NCI-H1930 (cell line): ENCODE data around the gene HOXD10.
A peak's percentile ranks its signal among the peaks of the same experiment; 100 is the strongest.

Experiments used
- DNase-seq, 2 experiments: peaks; one replicate each; lab custom pipeline; 2025; lab: John Stamatoyannopoulos, UW

HOXD10 gene

DNA sequence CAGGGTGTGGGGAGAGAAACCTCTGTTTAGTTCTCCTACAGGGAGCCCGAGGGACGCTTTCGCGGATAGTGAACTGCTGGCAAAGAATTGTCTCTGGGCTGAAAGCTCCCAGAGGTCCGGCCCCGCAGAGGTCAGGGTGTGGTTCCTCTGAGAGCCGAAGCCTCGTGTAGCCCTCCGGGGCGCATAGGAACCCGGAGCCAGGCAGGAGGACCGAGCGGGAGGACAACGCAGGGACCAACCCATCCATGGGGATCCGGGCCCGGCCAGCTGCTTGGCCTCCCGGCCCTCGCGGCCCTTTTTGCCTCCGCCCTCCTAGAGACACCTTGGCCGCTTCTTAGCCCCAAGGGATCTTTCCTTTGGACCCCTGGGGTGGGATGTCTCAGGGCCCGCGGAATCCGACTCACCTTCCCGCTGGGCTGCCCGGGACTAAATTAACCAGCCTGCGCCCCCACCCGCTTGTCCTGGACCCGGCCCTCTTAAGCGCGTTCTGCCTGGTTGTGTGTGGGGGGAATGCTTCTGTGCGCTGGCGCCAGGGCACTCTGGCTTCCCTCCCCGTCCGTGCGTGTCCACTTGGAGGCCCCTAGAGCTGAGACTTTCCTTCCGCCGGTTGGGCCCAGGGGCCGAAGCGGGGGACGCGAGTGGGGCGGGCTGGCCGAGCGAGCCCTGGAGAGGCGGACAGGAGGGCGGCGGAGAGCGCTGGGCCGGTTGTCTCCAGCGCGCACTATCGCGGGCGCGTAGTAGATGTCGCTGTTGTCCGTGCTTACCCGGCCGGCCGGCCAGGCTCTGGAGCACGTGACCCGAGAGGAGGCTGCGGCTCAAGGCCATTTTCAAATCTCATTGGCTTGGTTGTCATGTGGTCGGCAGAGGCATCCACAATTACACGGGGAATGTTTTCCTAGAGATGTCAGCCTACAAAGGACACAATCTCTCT, at the start of gene HOXD10:
Gene HOXD10 (plus strand): TSS at position 896 of the 931 bp plus-strand sequence. CDS start 56 bp downstream, outside the sequence.
- DNase-seq, result peak; percentile 77 to 85

DNA sequence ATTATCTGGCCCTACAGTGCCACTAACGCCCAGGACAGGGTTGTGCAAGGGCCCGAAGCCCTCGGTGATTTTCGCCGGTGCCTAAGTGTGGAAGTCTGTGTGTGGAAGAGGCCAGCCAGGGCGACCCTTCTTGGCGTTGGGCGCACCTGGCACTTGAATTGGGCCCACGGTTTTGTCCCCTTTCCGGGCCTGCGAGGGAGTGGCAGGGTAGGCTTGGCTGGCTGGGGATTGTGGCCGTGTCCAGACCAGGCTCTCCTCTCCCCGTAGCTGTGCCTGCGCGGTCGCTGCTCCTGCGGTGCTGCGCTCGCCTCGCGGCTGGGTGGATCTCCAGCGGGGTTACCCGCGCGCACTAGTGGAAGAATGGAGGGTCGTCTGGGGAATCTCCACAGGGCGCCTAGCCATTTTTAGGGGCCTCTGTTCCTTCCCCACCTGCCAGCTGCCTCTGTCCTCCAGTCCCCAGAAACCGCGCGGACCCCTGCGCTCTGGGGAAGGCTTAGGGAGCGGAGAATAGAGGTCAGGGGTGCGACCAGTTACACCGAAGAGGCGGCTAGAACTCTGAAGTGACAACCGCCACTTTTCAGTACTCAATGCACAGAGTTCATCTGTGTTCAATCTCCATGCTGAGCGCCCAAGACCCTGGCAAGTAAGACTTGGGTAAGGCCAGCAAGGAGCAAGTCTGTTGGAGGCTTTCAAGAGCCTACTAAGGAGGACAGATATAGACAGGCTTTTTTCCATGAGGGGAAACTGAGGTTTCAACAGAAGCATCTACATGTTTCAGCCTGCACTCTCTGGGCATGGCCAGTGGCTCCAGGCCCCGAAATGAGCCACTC, 48.8 kb upstream of the HOXD10 start:
- DNase-seq, result no peak

DNA sequence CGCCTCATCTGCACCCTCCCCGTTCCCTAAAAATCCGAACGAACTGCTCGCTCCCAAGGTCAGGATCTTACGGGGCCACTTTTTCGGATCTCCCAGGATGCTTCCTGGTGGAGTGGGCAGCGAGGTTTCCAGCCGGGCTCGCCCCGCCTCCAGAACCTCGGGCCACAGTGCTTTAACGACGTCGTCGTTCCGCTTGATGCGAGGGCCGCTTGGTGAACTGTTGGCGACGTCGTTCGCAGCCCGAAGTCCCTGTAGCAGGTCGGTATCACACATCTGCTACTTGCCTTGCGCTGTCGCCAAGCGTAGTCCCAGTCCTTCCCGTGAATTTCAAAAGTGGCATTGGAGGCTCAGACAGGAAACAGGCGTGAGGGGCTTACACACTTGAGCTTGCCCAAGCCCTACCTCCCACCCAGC, 48.2 kb upstream of the HOXD10 start:
- no peak for DNase-seq

DNA sequence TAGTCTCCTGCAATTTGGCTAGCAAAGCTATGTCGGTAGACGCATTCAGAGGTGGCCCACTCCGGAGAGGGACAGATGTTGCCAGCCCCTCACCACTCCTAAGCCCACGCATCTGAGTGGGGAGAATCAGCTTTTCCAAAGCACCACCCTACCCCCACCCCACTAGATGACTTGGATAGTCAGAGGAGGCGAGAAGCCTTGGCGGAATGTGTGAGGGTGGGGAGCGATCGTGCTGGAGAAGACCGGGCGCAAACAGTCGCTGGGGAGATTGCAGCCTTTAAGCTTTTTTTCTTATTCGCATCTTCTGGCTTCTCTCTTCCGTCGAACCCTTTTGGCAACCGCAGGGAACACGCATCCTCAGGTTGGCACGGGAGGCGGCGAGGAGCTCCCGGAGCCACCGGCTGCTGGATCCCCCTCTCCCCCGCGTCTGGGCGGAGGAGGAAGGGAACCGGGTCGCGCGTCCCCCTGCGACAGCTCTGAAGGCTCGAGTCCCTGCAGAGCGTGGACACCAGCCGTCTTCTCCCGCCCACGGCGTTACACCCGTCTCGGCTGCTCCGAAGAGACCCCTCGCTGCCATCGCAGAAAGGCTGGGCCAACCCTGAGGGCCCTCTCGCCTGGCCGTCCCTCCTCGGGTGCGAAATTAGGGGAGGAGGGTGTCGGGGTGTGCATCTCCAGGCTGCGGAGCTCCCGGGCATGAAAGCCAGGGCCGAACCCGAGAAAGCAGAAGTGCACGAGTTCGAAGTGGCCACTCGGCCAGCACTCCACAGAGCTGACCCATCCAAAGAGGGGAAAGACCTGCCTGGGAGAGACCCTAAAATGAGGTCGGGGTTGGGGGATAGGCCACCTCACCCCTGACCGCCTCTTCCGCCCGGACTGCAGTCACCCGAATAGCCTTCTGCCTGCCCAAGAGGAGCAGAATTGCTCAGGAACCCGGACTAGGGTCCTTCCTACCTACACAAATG, 45.0 kb upstream of the HOXD10 start:
- DNase-seq, result no peak

DNA sequence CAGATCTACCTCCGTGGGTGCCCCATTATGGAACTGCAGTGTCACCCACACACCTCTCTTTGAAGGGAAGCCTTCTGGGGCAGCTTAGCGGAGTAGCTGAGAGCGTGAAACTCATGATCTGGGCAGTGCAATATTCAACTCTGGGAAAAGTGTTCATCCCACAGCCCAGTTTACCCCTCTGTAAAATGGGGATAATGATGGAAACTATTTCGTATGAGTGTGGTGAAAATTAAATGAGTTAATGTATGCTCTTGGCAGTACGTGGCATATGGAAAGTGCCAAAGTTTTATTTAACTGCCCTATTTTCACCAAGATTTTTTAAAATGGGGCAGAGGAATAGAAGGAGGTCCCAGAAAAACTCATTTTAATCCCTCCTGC, 44.3 kb upstream of the HOXD10 start:
- DNase-seq, result no peak

DNA sequence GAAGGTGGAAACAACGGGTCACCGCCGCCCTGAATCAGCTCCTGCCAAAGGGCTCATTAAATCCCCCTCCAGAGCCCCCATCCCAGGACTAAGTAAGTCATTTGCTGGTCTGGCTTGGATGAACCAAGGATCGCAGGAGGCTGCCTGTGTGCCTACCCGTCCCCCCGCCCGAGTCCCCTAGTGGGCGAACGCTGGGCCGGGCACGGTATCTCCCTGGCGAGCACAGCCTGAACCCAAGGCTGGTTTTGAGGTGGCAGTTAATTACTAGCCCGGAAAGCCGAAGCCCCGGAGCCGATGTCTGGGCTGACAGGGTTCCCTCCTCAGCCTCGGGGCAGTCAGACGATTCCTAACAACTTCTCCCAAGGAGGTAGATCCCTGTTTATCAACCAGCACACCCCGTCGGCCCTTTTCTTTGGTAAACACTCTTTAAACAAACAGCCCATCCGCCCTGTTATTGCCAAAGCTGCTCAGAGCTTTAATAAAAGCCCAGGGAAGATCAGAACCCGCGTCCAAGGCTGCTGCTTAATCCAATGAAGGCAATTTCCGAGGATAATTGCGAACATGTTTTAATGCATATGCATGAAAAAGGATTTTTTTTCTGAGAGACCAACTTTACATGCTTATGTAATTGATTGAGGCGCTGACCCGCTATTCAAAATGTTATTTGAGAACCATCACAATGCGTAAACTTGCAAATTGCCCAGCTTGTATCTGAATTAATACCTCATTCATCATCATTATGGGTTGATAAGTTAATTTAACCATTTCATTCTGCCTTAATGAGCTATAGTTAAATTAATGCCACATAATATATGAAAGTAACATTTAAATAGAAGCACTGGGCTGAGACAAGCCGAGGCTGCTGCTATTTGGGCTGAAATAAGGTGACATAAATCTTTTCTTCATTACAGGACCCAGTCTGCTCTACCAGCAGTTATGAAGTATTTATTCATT, 43.4 kb upstream of the HOXD10 start:
- no peak for DNase-seq

DNA sequence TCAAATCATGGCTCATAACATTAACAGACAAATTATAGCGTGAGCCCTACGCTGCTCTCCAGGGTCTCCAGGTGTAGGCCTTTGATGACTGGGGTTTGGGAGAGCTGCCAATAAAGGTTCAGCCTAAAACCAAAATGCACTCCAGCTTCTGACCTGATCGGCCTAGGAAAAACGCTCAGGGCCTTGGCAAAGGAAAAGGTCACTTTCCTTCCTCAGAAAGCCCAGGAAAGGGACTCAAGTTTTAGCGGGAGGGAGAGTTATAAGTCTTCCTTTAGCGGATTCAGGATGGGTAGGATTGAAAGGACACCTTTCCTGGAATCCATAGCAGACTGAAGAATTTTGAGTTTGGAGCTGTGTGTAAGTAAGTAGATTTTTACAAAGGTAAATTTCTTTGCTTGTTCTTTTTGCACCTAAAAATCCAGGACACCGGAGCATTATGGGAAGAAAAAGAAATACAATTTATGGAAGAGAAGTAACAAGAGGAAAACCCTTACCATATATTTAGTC, 41.6 kb upstream of the HOXD10 start:
- DNase-seq, result no peak

DNA sequence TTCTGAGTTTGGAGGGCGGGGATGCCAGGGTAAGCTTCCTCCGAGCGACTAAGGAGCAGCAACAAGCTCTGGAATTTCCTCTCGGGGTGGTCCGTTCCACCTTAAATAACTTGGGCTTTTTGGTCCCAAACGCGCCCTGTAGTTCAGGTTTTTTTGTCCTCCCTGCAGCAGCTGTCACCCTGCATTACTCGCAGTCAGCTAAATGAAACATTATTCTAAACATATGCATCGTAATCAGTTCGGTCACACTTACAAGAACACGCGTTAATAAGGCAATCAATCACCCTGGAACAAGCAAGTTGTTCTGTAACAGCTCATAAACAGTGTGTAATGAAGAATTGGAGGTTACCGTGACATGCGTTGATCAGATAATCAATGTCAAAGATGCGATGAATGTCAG, 41.1 kb upstream of the HOXD10 start:
- DNase-seq, result no peak

DNA sequence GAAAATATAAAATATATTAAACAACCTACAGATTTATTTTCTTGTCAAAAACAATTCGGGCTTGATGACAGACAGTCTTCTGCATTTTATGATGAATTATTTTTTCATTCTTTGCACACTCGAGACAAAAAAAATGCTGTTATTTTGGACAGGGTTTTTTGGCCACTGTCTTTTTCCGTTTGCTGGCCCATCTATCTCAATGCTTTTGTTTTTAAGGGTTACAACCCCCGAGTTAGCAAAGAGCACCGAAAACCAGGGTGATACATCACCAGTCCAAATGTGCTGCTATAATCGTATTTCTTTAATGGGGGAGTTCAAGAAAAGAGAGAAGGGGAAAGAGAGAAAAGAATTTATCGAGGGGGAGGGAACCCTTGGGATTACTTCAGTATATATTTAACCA, 40.5 kb upstream of the HOXD10 start:
- no peak for DNase-seq

DNA sequence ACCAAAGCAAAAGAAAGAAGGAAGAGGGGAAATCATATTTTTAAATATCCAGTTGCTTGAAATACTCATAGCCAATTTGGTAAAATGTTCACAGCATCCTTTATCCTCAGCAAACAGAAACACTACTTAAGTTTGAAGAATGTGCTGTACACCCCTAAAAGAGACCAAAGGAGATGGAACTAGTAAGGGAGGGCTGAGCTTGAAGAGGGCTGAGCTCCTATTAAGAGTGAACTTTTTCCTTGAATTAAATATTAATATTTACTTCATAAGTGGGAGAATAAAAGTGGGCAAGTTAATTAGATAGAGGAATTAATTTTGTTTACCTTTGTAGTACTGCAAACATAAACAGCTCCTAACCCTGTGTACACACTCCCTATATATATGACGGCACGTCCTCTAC, 39.8 kb upstream of the HOXD10 start:
- no peak for DNase-seq

DNA sequence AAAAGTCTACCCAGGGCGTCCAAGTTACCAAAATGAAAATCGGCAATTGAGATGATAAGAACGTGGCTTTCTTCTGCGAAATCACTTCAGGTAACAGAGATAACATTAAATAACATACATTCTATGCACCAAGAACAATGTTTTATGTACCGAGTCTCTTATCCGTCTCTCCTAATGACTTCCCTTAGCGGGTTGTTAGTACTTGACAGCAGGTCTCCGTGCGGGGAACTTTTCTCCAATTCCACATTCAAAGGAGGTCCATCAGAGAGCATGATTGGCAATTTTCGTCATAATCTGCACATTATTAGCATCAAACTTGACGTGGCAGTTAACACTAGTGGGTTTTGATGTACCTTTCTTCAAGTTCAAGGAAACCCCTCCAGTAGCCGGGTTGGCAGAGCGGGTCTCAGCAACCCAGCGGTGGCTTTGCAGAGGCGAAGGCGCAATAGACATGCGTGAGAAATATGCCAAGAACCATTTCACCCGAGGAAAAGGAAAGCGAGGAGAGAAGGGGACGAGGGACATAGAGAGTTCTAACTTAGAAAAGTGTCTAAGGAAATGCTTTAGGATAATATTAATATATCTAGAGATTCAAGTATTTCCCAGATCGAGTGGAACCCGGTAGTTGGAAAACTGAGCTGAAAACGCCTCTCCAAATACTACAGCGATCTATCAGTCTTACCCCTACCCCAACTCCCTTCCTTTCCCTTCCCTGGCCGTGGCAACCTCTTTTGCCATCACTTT, 37.9 kb upstream of the HOXD10 start:
- DNase-seq, result no peak

DNA sequence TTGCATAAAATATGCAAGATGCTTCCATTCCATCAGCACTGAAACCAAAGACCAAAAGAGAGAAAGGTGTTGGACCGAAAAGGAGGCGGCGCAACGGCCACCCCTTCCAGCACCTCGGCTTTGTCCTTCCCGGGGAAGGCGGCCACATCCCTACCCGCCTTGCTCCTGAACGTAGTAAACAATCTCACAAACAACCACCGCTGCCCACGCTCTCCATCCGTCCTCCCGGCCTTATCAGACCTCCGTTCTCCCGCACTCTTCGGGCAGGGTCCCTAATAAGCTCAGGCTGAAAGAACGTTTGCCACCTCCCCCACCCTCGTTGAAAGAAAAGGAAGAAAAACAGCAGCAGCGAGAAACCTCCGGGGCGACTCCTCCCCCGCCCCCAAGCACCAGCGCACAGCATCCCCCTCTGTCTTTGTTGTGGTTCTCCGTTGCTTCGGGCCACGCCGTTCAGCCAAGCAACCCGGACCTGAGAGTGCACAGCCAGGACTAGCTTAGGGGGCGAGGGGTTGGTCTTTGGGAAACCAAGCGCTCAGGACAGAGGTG, 37.2 kb upstream of the HOXD10 start:
- peak in 1 of 2 experiments; percentile 62 for DNase-seq

DNA sequence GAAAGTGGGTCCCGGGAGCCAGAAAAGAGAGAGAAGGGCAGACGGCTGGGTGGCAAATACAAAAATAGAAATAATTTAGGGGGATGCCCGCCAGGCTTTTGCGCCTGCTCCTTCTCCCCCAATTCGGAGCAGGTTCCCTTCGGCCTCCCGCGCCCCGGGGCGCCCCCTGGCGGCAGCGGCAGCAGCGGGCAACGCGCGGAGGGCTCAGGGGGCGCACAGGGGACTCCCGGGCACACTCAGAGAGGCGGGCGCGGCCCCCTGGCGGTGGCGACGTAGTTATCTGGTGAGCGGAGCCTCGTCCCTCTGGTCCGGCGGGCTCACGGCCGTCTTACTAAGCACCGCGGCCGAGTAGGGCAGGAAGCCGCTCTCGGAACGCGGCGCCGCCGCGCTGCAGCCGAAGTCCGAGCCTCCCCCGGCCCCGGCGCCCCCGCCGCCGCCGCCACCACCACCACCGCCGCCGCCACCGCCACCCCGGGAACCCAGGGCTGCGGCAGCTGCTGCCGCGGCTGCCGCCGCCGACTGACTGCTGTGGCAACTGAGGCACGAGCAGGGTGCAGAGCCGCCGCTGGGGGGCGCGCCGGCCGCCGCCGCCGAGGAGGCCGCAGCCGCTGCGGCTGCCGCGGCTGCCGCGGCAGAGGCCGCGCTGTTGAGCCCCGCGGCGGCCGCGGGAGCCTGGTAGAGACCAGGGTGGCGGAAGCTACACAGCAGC, 36.6 kb upstream of the HOXD10 start:
- peak; percentile 67 to 82 for DNase-seq

DNA sequence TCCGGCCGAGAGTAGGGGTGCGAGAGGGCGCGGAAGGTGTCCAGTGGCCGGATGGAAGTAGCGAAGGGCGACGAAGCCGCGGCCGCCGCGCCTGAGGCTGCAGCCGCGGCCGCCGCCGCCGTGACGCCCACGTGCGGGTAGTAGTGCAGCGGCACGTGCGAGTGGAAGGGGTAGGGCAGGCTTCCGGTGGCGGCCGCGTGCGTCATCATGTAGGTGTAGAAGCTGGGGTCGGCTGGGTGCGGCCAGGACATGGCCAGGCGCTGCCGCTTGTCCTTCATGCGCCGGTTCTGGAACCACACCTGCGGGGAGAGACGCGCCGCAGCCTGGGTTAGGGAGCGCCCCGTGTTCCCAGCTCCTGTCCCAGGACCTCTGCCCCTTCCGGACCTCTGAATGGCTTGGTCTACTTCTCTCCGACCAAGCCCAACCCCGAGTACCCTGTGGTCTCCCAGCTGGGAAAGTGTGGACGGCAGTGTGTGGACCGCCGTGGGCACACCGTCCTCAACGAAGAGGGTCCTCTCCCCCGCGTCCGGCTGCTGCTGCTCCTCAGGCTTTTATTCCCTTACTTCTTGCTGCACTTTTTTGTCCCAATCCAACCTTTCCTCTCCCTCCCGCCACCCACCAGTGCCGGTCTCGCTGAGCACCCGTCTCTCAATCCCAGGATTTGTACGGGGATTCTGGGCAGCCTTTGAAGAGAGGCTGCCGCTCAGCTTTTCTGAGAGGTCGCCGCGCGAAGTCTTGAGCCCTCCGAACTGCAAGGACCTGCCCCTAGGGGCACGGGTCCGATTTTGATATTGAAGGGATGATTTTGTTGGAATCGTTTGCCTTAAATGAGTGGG, 35.8 kb upstream of the HOXD10 start:
- DNase-seq, result peak in 1 of 2 experiments; percentile 48

DNA sequence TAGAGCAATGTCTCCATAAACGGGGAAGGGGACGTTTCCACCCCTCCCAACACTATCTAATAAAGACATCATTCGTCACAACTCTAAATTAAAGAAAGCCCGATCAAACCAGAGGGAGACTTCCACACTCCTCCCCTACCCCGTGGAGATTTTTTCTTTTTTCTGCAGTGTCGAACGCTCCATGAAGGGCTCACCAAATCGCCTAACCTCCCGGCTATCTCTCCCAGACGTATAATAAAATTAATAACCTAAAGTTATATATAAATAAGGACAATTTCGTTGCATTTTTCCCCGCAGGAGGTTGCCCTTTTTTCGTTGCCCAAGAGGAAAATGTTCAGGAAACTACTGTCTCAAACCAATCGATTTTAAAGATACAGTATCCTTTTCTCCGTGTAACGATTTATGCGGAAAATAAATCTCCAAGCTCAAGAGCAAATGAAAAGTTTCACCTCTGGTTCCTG, 35.2 kb upstream of the HOXD10 start:
- no peak for DNase-seq

DNA sequence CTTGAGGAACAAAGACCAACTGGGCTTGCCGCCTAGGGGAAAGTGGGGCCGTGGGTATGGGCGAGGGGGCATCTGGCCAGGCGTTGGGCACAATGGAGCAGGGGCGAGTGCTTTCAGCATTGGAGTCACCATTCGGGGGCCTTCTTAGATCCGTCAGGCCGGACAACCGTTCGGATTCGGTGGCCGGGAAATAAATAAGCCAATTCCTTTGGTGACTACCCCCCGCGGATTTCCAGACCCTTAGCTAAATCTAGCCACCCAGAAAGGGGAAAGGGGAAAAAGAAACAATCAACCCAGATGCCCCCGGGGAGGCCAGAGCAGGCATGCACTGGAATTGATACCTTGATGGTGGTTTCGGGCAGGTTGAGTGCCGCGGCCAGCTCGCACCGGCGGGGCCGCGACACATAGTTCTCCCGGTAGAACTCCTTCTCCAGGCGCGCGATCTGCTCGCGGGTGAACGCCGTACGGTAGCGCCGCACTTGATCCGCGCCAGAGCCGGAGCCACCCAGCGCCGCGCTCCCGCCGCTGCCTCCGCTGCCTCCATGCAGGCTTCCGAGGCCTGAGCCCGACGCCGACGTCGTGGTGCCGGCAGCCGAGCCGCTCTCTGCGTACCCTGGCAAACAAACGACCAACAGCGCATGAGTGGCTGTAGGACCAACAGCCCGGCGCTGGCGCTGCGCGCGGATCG, 34.6 kb upstream of the HOXD10 start:
- DNase-seq, result peak in 1 of 2 experiments; percentile 38

DNA sequence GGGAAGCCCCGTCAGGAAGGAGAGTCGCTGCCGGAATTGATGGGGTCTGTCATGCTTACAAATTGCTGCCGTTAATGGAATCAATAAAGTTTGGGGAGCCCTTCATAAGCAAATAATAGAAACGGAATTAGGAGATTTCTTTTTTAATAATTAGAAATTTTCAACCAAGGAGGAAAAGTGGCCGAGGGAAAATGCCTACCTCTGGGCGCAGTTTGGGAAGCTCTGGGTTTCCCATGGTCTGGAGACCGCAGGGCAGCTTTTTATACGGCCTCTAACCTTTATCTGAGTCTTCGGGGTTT, 34.1 kb upstream of the HOXD10 start:
- no peak for DNase-seq
